ENCODE results near the gene DNAH8.

GRCh38 chr6:39063526-39063925, 348.4 kb downstream of the DNAH8 start:
- TF ChIP-seq, protein P1, sequence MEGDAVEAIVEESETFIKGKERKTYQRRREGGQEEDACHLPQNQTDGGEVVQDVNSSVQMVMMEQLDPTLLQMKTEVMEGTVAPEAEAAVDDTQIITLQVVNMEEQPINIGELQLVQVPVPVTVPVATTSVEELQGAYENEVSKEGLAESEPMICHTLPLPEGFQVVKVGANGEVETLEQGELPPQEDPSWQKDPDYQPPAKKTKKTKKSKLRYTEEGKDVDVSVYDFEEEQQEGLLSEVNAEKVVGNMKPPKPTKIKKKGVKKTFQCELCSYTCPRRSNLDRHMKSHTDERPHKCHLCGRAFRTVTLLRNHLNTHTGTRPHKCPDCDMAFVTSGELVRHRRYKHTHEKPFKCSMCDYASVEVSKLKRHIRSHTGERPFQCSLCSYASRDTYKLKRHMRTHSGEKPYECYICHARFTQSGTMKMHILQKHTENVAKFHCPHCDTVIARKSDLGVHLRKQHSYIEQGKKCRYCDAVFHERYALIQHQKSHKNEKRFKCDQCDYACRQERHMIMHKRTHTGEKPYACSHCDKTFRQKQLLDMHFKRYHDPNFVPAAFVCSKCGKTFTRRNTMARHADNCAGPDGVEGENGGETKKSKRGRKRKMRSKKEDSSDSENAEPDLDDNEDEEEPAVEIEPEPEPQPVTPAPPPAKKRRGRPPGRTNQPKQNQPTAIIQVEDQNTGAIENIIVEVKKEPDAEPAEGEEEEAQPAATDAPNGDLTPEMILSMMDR (IDR thresholded peaks at IDR 0.05; ENCODE audit: insufficient read depth, low read depth, low read length): no peak
- no peak for TF ChIP-seq EZH2 (IDR thresholded peaks at IDR 0.05; ENCODE audit: insufficient read depth, low read length)
